ENCODE data around the gene FLNB. TPM values are rescaled to one million over a fixed set of nuclear protein-coding genes. Genes with fewer than 3 reads are reported as not detected.

Gene FLNB
- total and polyA plus RNA-seq, 2 experiments from 2014 or later = 69.4 to 172 TPM

DNA sequence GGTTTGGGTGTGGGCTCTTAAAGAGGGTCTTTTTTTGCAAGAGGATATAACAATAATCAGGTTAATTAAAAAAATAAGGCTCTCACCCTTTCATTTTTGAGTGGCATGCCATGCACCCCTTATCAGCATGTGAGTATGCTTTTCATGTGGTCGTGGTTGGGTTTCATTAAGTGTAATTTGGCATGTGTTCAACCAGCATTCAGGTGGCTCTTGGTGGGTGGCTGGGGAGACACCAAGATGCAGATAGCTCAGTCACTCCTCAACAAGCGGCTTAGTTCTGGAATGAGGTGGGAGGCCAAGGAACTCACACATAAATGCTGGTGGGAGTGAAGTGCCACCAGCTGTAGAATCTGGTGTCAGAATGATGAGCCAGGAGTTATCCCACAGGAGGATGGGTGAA, 66.8 kb downstream of the FLNB start:
- no peak for DNase-seq (ENCODE audit: low spot score)
- TF ChIP-seq EZH2phosphoT487 (IDR thresholded peaks at IDR 0.05; ENCODE audit: low read depth, severe bottlenecking, unreplicated experiment) (no peak), EZH2 (IDR thresholded peaks at IDR 0.05; ENCODE audit: borderline replicate concordance) (no peak)
- TF ChIP-seq, protein P1, sequence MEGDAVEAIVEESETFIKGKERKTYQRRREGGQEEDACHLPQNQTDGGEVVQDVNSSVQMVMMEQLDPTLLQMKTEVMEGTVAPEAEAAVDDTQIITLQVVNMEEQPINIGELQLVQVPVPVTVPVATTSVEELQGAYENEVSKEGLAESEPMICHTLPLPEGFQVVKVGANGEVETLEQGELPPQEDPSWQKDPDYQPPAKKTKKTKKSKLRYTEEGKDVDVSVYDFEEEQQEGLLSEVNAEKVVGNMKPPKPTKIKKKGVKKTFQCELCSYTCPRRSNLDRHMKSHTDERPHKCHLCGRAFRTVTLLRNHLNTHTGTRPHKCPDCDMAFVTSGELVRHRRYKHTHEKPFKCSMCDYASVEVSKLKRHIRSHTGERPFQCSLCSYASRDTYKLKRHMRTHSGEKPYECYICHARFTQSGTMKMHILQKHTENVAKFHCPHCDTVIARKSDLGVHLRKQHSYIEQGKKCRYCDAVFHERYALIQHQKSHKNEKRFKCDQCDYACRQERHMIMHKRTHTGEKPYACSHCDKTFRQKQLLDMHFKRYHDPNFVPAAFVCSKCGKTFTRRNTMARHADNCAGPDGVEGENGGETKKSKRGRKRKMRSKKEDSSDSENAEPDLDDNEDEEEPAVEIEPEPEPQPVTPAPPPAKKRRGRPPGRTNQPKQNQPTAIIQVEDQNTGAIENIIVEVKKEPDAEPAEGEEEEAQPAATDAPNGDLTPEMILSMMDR (IDR thresholded peaks at IDR 0.05; ENCODE audit: poor library complexity) = no peak
- H3K4me3 ChIP-seq = no peak overlapping the region
- H3K9me3 ChIP-seq (ENCODE audit: low read depth) = no peaks in the 10 kb centered on the region
- H3K36me3 ChIP-seq (replicated peaks; ENCODE audit: insufficient read depth, low read depth) = peaks cover 6% of the 10 kb centered on the region
- peaks cover 22% of the 10 kb centered on the region for H3K4me1 ChIP-seq (ENCODE audit: insufficient read depth)
- no peak overlapping the region for H2AFZ ChIP-seq
- no peaks in the 10 kb centered on the region for H3K27me3 ChIP-seq
- no peak overlapping the region for H3K27ac ChIP-seq
- WGBS (ENCODE audit: low lambda C conversion rate, missing lambda C conversion rate) = 86% methylated on average over 2 of the region's 2 CpGs
- peaks cover 3% of the 10 kb centered on the region for H4K20me1 ChIP-seq (ENCODE audit: insufficient read depth, poor library complexity, severe bottlenecking)
- no peaks in the 10 kb centered on the region for H3K9me2 ChIP-seq (replicated peaks; ENCODE audit: insufficient read depth)
- H3K4me2 ChIP-seq = no peak overlapping the region
- H3K79me2 ChIP-seq = peaks cover 95% of the 10 kb centered on the region

DNA sequence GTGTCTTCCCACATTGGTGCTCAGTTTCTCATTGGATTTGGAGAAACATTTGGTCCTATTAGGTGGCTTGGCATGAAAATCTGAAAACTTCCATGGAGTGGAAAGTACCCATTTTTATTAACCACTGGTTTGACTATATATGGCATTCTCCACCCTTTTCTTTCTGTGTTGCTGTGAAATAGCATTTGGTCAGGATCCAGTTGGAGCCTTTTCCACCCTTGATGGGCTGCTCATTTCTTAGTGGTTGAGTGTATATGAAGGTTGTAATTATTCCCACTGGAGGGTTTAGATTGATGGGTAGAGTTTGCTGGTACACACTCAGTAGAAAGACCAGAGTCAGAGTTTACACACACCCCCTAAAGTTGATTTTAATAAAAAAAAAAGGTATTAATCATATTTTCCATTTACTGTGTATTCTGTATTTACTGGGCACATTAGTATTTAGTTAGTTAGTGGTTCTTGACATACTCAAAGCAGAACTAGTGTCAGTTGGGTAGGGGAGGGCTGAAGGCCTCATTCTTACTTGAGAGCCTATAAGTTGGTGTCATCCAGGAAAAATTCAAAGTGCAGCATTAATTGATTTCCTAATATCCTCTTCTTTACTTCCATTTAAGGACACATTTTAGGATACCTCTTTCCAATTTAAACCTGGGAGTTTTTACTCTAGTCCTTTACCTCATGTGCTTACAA, 69.5 kb downstream of the FLNB start:
- Histone ChIP-seq H3K4me3 (no peak overlapping the region), H3K4me2 (no peak overlapping the region), H3K27ac (no peak overlapping the region), H3K4me1 (ENCODE audit: insufficient read depth) (peaks cover 18% of the 10 kb centered on the region), H3K27me3 (no peaks in the 10 kb centered on the region), H3K9me3 (ENCODE audit: low read depth) (no peaks in the 10 kb centered on the region), H4K20me1 (ENCODE audit: insufficient read depth, poor library complexity, severe bottlenecking) (peaks cover 3% of the 10 kb centered on the region), H2AFZ (no peak overlapping the region), H3K79me2 (peaks cover 90% of the 10 kb centered on the region), H3K36me3 (replicated peaks; ENCODE audit: insufficient read depth, low read depth) (peaks cover 6% of the 10 kb centered on the region), H3K9me2 (replicated peaks; ENCODE audit: insufficient read depth) (no peaks in the 10 kb centered on the region)
- TF ChIP-seq, protein P1 (IDR thresholded peaks at IDR 0.05; ENCODE audit: poor library complexity) = no peak
- TF ChIP-seq EZH2phosphoT487 (IDR thresholded peaks at IDR 0.05; ENCODE audit: low read depth, severe bottlenecking, unreplicated experiment) = no peak
- TF ChIP-seq EZH2 (IDR thresholded peaks at IDR 0.05; ENCODE audit: borderline replicate concordance) = no peak
- no peak for DNase-seq (ENCODE audit: low spot score)

DNA sequence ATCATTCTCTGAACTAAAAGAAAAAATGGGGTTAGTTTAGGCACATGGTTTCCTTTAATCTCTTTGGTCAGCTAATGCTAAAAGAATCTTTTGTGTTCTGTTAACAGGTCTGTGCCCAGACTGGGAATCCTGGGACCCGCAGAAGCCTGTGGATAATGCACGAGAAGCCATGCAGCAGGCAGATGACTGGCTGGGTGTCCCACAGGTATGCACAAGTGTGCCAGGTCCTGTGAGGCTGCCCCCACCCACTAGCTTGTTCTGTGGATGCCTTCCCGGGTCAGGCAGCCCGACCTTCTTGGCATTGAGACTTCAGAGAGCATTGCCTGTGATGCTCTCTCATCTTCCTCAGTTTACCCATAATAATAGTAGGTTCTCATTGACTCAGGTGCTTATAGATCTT, 70.4 kb downstream of the FLNB start:
- Histone ChIP-seq H3K9me2 (replicated peaks; ENCODE audit: insufficient read depth) (no peaks in the 10 kb centered on the region), H2AFZ (no peak overlapping the region), H3K27me3 (no peaks in the 10 kb centered on the region), H3K79me2 (peaks cover 90% of the 10 kb centered on the region), H3K4me1 (ENCODE audit: insufficient read depth) (peaks cover 10% of the 10 kb centered on the region), H3K27ac (no peak overlapping the region), H3K36me3 (replicated peaks; ENCODE audit: insufficient read depth, low read depth) (peaks cover 6% of the 10 kb centered on the region), H3K4me2 (no peak overlapping the region), H3K9me3 (ENCODE audit: low read depth) (no peaks in the 10 kb centered on the region), H4K20me1 (ENCODE audit: insufficient read depth, poor library complexity, severe bottlenecking) (no peaks in the 10 kb centered on the region), H3K4me3 (no peak overlapping the region)
- DNase-seq (ENCODE audit: low spot score) = no peak
- 94% methylated on average over 4 of the region's 4 CpGs for WGBS (ENCODE audit: low lambda C conversion rate, missing lambda C conversion rate)
- TF ChIP-seq, protein P1 (IDR thresholded peaks at IDR 0.05; ENCODE audit: poor library complexity) = no peak

DNA sequence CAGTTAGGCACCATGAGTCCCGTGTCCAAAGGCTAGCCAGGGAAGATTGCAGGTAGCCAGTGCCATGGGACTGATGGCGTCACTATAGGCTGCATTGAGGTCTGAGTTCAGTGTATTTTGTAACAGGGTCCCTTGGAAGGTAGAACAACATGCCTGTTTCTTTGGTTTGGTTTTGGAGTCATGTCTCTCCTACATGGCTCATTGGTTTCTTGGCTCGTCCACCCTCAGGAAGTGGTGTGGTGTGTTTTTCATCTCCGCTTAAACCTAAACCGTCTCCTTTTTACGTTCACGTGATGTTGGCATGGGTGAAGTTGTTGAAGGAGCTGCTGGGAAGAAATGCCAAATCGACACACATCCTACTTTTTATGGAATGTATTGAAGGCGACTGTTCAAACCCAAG, 71.6 kb downstream of the FLNB start:
- Histone ChIP-seq H3K79me2 (peaks cover 86% of the 10 kb centered on the region), H3K4me1 (ENCODE audit: insufficient read depth) (no peaks in the 10 kb centered on the region), H3K27ac (no peak overlapping the region), H3K4me3 (no peak overlapping the region), H4K20me1 (ENCODE audit: insufficient read depth, poor library complexity, severe bottlenecking) (no peaks in the 10 kb centered on the region), H3K9me3 (ENCODE audit: low read depth) (no peaks in the 10 kb centered on the region), H3K36me3 (replicated peaks; ENCODE audit: insufficient read depth, low read depth) (peaks cover 6% of the 10 kb centered on the region), H3K4me2 (no peak overlapping the region), H3K9me2 (replicated peaks; ENCODE audit: insufficient read depth) (no peaks in the 10 kb centered on the region), H3K27me3 (no peaks in the 10 kb centered on the region), H2AFZ (no peak overlapping the region)
- no peak for DNase-seq (ENCODE audit: low spot score)
- 95% methylated on average over 9 of the region's 9 CpGs for WGBS (ENCODE audit: low lambda C conversion rate, missing lambda C conversion rate)
- TF ChIP-seq, protein P1 (IDR thresholded peaks at IDR 0.05; ENCODE audit: poor library complexity) = no peak
- TF ChIP-seq EZH2phosphoT487 (IDR thresholded peaks at IDR 0.05; ENCODE audit: low read depth, severe bottlenecking, unreplicated experiment) (no peak), EZH2 (IDR thresholded peaks at IDR 0.05; ENCODE audit: borderline replicate concordance) (no peak)

Measured in hepatocyte (in vitro differentiated cells).